KMS-11 (cell line): ENCODE results near the gene L1CAM.
"Not testable (repeated sequence)": the region's sequence is repeated elsewhere in the genome, so short reads cannot be mapped to it uniquely, and the experiment has no call there.

ENCODE experiments used
- H2AFZ ChIP-seq: fragments of 200-600 bp; sonication (generic); 2 replicates; pipeline ENCODE4 v1.6.1; 2016; ENCODE audit warnings: antibody characterized with exemption, mixed run types, low read depth
- H3K27ac ChIP-seq: fragments of 200-600 bp; sonication (generic); 2 replicates; pipeline ENCODE4 v1.6.1; 2016; ENCODE audit warnings: mild to moderate bottlenecking, mixed run types
- H3K27me3 ChIP-seq: fragments of 200-600 bp; sonication (generic); 2 replicates; pipeline ENCODE4 v1.6.1; 2017; ENCODE audit warnings: mild to moderate bottlenecking, low read depth, mixed run types, moderate library complexity; ENCODE audit not compliant: insufficient read depth
- H3K36me3 ChIP-seq: fragments of 200-600 bp; sonication (generic); 2 replicates; pipeline ENCODE4 v1.6.1; 2017; ENCODE audit warnings: mild to moderate bottlenecking, mixed run types; ENCODE audit not compliant: insufficient read depth
- H3K4me1 ChIP-seq: fragments of 200-600 bp; sonication (generic); 2 replicates; pipeline ENCODE4 v1.6.1; 2016; ENCODE audit warnings: mild to moderate bottlenecking, low read depth, mixed run types; ENCODE audit not compliant: poor library complexity, severe bottlenecking
- H3K4me2 ChIP-seq: fragments of 200-600 bp; sonication (generic); 2 replicates; pipeline ENCODE4 v1.7.0; 2016; ENCODE audit warnings: mild to moderate bottlenecking, mixed run types
- H3K4me3 ChIP-seq: fragments of 200-600 bp; sonication (generic); IDR thresholded peaks from 2 replicates; pipeline ENCODE4 v1.6.1; 2017; ENCODE audit warnings: low read depth, low read length, mixed read lengths; ENCODE audit not compliant: insufficient read depth
- H3K79me2 ChIP-seq: fragments of 200-600 bp; sonication (generic); 2 replicates; pipeline ENCODE4 v1.6.1; 2016; ENCODE audit warnings: low read depth, mixed run types; ENCODE audit not compliant: insufficient read depth
- H3K9ac ChIP-seq: fragments of 200-600 bp; sonication (generic); 2 replicates; pipeline ENCODE4 v1.6.1; 2016; ENCODE audit warnings: mild to moderate bottlenecking, mixed run types
- H4K20me1 ChIP-seq: fragments of 200-600 bp; sonication (generic); 2 replicates; pipeline ENCODE4 v1.6.1; 2016; ENCODE audit warnings: mild to moderate bottlenecking, mixed run types; ENCODE audit not compliant: insufficient read depth
- TF ChIP-seq, protein P1 (sequence below): fragments of 200-600 bp; sonication (generic); conservative IDR thresholded peaks from 2 replicates; pipeline ENCODE4 v1.6.1; 2017; ENCODE audit warnings: low read depth, mild to moderate bottlenecking, antibody characterized with exemption, low read length, moderate library complexity, mixed read lengths

The L1CAM gene

DNA sequence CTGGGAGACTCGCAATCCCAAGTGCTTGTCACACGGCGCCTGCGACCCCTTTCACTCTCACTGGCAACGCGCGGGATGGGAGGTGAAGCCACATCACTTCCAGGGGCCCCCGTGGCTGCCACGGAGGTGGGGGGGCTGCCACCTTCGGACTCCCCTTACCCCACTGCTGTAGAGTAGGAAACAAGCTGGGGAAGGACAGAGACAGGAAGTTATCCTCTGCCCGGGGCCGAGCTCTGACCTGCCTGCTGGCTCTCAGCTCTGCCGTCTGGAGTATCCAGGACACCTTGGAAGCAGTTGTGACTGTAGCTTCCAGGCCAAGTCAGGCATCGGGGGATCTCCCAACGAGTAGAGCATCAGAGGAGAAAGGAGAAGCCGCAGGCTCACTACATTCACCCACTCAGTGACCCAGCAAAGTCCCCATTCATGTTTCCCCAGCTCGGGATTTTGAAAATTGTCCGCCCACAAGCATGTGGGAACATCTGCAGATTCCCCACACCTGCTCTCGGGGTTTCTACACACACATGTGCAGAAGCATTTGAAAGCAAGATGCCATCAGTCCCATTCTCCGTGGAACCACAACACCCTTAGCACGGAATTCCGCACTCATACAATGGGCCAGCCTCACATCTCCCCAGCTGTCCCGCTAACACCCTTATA, 66.5 kb downstream of the L1CAM start:
- Histone ChIP-seq H3K27me3 (peaks cover 45% of the 10 kb centered on the region; the same call in 1 of the 2 replicates), H3K4me2 (peak overlapping the region; percentile 48), H3K36me3 (no peaks in the 10 kb centered on the region), H3K9ac (no peak overlapping the region), H3K27ac (no peak overlapping the region), H4K20me1 (no peaks in the 10 kb centered on the region), H3K4me1 (no peaks in the 10 kb centered on the region), H2AFZ (0 out of 2 replicates have a peak overlapping the region, but pooled peaks have one; percentile 22), H3K79me2 (no peaks in the 10 kb centered on the region), H3K4me3 (no peak overlapping the region)
- TF ChIP-seq, protein P1, sequence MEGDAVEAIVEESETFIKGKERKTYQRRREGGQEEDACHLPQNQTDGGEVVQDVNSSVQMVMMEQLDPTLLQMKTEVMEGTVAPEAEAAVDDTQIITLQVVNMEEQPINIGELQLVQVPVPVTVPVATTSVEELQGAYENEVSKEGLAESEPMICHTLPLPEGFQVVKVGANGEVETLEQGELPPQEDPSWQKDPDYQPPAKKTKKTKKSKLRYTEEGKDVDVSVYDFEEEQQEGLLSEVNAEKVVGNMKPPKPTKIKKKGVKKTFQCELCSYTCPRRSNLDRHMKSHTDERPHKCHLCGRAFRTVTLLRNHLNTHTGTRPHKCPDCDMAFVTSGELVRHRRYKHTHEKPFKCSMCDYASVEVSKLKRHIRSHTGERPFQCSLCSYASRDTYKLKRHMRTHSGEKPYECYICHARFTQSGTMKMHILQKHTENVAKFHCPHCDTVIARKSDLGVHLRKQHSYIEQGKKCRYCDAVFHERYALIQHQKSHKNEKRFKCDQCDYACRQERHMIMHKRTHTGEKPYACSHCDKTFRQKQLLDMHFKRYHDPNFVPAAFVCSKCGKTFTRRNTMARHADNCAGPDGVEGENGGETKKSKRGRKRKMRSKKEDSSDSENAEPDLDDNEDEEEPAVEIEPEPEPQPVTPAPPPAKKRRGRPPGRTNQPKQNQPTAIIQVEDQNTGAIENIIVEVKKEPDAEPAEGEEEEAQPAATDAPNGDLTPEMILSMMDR = no peak

DNA sequence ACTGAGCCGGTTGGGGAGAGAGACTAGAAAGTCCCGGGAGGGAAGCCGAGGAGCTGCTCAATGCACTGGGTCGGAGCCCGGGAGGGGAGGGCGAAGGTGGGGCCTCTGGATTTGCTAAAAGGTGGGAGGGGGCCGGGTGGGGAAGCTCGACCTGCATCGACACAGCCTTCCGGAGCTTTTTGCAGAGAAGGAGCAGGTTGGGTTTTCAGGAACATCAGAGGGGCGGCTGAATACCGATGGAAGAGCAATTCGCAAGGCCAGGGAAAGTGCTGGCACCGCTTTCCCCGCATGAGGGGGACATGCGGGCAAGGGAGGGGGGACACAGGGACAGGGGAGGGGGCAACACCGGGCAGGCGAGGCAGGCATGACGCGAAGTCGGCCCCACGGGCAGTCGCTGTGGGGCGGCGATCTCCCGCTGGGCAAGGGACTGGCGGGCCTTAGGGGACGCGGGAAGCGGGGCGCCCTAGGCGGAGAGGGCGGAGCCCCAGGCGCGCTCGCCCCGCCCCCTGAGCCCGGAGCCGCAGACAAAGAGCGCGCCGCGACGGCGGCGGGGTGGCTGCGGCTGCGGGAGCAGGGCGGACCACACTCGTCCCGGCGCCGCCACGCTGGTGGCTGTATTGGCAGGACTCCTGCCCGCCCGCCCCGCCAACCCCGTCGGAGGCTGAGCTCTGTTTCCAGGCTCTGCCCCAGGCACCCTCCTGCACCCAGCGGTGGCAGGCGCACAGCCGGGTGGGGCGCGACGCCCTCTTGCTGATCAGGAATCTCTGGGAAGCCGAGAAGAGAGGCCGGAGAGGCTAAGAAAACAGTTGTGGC, 67.2 kb downstream of the L1CAM start:
- Histone ChIP-seq H2AFZ (0 out of 2 replicates have a peak overlapping the region, but pooled peaks have one; percentile 22), H3K4me2 (peak overlapping the region; percentile 48), H3K79me2 (no peaks in the 10 kb centered on the region), H3K27ac (no peak overlapping the region), H3K27me3 (peaks cover 40% of the 10 kb centered on the region; the same call in 1 of the 2 replicates), H3K4me1 (no peaks in the 10 kb centered on the region), H4K20me1 (no peaks in the 10 kb centered on the region), H3K9ac (no peak overlapping the region), H3K36me3 (no peaks in the 10 kb centered on the region), H3K4me3 (no peak overlapping the region)
- TF ChIP-seq, protein P1 = no peak

DNA sequence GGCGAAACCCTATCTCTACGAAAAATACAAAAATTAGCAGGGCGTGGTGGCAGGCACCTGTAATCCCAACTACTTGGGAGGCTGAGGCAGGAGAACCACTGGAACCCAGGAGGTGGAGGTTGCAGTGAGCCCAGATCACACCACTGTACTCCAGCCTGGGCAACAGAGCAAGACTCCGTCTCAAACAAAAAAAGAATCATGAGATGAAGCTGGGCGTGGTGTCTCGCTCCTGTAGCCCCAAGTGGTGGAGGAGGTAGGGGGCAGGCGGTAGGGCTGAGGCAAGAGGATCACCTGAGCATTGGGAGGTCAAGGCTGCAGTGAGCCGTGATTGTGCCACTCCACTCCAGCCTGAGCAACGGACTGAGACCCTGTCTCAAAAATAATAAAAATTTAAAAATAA, 67.9 kb downstream of the L1CAM start:
- not testable (repeated sequence) for H3K4me3 ChIP-seq, H3K27ac ChIP-seq, H3K4me1 ChIP-seq, H3K36me3 ChIP-seq, H3K79me2 ChIP-seq, H4K20me1 ChIP-seq, H3K9ac ChIP-seq, H2AFZ ChIP-seq, H3K4me2 ChIP-seq
- peaks cover 45% of the 10 kb centered on the region for H3K27me3 ChIP-seq

DNA sequence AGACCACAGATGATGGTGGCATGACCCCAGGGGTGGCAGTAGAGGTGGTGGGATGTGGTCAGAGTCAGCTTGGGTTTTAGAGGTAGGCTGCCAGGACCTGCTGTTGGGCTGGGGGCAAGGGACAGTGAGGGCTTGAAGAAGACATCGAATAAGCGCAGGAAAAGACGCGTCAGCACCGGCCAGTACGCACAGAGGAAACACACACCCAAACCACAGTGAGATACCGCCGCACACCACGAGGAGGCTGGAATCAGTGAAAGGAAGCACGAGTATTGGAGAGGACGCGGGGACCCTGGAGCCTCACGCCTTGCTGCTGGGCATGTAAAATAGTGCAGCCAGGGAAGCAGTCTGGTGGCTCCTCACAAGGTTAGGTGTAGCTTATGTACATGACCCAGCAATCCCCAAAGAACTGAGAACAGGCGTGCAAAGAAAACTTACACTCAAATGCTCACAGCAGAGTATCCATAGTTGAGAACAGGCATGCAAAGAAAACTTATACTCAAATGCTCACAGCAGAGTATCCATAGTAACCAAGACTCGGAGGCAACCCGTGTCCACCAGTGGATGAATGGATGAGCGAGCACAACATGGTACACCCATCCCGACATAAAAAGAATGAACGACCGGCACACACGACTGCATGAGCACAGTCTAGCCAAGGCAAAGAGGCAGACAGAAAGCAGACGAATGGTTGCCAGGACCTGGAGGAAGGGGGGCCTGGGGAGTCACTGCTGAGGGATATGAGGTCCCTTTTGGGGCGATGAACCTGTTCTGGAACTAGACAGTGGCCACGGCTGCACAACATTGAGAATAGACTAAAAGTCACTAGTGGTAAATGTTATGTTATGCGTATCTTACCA, 68.9 kb downstream of the L1CAM start:
- no peaks in the 10 kb centered on the region for H3K36me3 ChIP-seq
- no peaks in the 10 kb centered on the region for H4K20me1 ChIP-seq
- H2AFZ ChIP-seq = no peak overlapping the region
- peaks cover 45% of the 10 kb centered on the region for H3K27me3 ChIP-seq
- no peaks in the 10 kb centered on the region for H3K79me2 ChIP-seq
- H3K4me2 ChIP-seq = no peak overlapping the region
- H3K4me3 ChIP-seq = no peak overlapping the region
- TF ChIP-seq, protein P1 = no peak
- H3K27ac ChIP-seq = no peak overlapping the region
- H3K9ac ChIP-seq = no peak overlapping the region
- H3K4me1 ChIP-seq = no peaks in the 10 kb centered on the region
